NCI-H69 (cell line): ENCODE measurements around the gene SEMA3F.
A peak's percentile ranks its signal among the peaks of the same experiment; 100 is the strongest.

Experiments
- DNase-seq: peaks from one replicate; lab custom pipeline; 2025; lab: John Stamatoyannopoulos, UW

SEMA3F gene

DNA sequence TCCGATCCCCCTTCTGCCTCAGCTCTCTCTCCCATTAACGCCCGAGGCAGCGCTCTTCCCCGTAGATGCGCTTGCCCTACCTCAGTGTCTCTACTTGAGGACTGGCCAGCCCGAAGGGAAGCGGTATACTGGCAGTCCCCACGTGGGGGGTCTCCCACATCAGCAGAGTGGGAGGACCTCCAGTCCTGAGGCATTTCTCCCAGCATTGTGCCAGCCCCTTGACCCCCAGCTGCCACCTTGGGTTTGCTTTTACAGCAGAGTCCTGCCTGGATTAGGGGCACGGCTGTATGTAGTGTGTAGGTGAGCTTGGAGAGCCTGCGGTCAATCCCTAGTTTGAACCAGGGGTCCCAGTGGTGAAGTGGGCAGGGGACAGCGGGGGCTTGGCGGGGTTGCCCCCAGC, 767 bp downstream of the SEMA3F start:
- no peak for DNase-seq

DNA sequence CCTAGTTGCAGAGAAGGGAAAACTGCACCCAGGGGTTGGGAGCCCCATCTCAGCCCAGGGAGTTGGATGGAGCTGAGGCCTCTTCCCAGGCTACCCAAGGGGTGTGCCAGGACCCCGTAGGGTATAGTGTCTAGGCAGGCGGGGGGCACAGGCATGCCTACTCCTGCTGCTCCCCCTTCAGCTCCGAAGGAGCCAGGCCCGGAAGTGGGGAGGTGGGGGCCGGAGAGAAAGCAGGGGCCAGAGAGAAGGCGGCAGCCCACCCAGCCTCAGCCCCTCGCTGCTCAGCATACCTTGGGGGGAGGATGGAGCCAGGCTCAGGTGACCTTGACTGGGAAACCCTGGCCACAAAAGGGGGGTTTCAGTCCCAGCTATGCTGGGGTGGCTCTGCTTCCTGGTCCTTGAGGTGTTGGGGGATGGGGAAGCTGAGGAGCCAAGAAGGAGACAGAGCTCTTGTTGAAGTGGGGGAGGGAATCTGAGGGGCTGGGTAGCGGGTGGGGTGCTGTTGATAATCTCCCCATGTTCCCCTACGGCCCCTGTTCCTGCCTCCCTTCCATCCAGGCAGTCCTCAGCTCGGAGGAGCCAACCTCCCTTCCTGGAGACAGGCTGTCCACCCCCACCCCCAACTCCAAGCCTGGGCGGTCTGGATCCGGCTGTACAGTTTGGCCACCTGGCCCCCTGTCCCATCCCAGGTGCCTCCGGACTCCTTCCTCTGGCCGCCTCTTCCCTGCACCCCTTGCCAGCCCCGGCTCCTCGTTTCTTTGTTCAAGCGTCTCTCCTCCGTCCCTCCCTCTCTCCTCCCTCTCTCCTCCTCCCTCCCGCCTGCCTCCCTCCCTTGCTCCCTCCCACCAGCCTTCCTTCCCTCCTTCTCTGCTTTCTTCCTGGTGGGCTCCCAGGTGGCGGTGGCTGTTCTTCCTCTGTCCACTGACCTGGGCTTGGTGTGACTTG, 1.7 kb downstream of the SEMA3F start:
- DNase-seq, result peak; percentile 43

DNA sequence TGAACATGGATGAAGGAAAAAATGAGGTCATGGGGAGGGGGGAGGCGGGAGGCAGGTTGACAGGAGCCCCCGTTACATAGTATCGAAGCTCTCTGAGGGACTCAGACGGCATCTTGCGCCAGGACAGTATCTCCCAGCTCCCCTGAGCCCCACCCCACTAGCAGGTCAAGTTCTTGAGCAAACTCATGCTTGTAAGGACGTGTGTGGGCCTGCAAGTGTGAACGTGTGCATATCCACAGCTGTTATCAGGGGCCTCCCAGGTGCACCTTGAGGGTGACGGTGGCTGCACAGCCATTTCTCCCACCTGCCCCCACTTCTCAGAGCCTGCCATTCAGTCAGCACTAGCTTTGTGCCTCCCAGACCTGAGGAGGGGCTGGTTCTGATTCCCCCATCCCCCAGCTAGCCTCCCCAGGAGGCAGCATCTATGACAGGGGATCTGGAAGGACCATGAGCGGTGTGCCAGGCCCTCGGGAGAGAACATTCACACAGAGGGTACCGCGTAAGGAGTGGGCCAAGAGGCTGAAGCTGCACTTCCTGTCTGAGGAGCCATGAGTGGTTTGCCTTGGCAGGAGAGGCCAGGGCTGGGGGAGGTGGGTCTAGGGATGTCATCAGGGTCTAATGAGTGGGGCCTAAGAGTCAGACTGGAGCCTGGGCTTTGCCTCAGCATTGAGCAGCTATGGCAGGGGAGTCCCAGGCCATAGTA, 2.9 kb downstream of the SEMA3F start:
- peak; percentile 42 for DNase-seq

DNA sequence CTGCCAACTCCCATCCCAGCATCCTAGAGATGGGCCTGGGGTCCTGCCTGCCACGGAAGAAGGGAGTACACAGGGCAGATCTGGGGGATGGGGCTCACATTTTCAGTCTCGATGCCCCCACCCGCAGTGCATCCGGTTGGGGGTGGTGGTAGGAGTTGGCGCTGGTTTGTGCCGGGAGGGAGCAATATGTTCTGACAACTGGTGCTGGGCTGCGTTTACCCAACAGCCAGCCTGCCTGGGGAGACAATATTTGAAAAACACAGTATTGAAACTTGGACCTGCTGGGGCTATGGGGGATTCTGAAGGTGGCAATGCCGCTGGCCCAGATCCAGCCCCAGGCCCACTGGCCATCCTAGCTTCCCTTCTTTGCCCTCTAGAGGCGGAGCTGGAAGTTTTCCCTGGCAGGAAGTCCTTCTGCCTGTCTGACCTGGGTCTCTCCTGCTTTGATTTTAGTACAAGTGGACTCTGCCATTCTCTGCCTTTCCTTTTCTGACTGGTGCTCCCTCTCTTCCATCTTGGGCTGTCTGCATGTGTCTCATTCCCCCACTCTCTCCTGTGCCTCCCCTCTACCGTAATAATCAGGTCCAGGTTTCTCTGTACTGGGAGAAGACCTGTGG, 3.5 kb downstream of the SEMA3F start:
- peak; percentile 28 for DNase-seq

DNA sequence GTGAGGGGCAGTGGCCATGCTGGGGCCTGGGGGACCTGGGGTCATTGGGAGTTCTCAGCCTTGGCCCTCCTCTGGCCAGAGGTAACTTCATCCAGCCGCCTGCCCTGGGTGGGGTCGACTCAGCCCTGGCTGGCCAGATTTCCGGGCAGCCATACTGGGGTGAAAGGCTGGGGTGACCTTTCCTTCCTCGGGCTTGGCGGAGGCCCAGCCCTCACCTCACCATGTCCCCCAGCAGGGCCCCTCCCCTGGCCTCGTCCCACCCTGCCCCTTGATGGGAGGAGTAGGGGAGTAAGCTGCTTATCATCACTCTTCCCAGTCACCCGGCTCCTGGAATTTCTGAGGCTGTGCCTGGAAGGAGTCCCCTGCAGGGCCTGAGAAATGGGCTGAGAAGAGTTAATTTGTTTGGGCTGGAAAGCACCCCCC, 5.4 kb downstream of the SEMA3F start:
- no peak for DNase-seq

DNA sequence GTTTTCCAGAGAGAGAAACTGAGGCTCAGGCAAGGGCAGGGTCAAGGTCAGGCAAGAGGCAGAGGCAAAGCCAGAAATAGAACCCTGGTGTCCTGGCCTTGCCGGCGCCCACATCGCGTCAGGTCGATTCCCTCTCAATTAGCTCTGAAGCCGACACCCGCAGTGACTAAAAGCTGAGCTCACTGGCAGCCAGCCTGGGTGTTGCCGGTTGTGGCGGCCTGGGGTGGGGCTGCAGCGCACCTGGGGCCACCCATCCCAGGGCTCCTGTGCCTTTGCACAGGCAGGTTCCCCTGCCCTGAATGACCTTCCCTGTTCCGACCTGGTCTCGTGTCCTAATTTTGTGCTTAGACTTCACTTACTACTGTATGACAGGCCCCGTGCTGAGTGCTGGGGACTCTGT, 6.2 kb downstream of the SEMA3F start:
- peak; percentile 73 for DNase-seq

DNA sequence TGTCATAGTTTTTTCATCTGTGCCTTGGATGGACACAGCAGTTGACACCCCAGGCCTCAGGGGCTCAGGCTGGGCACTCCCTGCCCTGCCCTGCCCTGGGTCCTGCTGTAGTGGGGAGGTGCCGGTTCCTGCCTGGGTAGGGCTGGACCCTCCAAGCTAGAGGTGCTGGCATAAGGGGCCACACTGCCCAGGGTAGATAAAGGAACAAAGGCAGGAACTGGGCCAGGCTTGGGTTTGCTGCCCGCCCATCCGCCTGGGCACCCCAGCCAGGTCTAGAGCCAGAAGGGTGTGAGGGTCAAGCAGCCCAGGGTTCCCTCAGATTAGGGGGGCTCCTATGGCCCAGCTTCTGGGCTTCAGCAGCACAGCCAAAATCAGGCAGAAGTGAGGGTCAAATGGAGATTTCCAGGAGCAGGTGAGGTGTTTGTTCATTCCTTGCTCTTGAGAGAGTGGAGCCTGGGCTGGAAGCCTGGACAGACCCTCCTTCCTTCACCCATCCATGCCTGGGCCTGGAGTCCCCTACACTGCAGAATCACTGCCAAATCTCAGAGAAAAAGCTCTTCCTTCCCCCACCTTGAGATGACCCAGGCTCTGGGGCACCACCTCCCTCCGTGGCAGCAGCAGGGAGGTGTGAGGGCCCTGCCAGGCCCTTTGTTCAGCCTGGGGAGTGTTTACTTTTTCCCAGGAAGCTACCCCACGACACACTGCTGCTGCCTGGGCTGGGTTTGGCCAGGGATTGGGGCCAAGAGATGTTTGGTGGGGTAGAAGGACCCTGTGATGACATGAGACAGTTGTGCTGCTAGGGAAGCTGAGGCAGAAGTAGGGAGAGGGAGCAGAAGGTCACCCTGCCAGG, 7.1 kb downstream of the SEMA3F start:
- peak; percentile 46 for DNase-seq

DNA sequence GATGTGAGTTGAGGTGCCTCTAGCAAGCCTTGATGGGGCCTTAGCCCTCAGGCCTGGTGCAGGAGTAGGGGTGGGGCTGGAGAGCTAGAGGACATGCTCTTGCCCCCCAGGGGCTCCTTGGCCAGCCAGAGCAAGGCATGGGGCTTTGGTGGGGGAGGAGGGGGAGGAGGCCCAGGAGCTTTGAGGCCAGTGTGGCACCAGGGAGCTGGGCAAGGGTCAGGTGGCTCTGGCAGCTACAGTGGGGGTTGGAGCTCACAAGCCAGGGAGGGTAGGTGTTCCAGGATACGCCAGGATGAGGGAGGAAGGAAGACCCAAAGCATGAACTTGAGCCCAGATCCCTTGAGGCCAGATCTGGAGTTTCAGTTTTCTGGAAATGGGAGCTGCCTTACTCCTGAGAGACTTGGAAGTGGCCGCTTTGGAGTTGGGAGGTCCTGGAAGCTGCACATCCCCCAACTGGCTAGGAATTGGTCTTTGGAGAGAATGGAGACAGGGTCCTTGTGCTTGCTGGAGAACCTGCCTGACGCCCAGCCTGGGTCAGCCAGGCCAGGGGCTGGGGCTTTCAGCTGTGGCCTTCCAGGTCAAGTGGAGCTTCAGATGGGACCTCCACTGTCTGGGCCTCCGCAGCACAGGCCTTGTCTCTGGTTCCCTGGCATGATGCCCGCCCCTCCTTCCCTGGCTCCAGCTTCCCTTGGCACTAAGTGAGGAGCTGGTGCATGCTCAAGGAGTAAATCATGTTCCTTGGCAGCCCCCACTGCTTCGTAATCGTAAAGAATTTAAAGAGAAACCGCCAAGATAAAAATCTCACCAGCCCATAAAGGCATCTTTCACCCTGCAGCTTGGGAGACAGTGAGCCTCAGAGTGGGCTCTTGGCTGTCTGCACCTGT, 8.7 kb downstream of the SEMA3F start:
- no peak for DNase-seq

DNA sequence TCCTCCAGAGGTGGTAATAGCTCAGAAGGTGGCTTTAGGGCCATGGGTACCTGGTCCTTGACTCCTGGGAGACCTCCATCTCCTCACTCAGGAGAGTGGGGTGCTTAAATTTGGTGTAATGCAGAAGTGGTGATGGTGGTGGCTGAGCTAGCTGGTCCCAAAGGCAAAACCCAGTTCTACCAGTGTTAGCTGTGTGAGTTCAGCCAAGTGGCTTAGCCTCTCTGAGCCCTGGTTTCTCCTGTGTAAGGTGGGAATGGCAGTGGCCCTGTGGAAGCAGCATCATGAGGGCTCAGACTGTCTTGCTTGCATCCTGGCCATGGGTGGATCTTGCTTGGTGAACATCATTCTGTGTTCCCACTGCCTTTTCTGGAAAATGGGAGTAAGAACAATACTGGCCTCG, 9.4 kb downstream of the SEMA3F start:
- DNase-seq, result no peak

DNA sequence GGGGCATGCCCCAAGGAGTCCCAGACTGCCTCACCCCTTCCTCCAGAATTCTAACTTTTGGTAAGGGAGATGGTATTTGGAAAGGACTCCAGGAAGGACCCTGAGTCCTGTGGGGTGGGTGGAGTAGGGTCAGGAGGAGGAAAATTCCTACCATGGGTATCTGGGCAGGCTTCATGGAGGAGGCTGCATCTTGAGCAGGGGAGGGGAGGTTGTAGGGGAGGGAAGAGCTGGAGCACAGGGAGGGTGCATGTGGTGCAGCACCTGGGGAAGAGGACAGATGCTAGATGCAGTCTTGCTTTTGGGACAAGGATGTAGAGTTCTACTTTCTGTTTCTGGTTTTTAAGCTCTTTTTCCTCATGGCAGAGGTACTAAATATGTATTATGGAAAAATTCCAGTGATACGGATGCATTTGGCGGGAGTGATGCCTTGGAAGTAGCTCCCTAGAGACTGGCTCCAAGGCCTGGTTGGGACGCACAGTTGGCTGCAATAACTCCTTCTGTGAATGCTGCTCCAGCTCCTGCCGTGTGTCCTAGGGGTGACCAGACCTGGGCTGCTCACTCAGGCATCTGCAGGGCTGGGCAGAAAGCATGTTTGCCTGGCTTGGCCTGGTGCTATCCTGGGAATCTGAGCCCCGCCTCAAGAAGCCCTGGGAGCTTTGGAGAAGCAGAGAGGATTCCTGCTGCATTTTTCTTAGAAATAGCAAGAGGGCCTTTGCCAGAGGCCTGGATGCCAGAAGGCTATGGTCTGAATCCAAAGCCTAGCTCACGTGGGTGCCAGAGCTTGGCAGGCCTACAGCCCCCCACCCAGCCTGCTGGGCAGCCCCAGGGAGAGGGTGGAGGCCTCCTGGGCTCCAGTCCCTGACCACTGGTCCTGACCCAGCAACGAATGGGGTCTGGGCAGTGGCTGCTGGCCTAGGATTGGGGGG, 10.1 kb downstream of the SEMA3F start:
- peak; percentile 11 for DNase-seq

DNA sequence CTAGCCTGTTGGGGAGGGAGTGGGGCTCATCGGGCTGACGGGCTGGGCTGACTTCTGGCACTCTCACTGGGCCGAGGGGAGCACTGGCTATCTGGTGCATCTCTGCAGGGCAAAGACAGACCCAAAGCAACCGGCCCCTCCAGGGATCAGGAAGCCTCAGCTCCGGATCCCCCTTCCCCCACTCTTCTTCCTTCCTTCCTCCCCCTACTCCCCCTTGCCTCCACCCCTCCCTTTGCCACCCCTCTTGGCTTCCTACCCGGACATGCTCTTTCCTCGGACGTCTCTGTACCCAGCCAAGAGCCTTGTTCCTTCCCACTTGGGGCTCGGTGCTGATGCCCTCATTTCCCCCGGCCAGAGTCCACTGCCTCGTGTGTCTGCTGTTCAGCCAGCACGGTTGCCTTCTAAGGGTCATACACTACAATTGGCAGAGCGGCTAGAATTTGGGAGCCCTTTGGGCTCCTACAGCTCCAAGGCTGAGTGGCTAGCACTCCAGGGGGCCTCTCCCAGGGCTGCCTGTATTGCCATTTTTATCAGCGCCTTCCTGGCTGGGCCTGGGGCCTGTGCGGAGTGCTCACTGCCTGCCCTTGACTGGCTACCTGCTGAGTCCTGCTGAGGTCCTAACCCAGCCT, 10.9 kb downstream of the SEMA3F start:
- no peak for DNase-seq

DNA sequence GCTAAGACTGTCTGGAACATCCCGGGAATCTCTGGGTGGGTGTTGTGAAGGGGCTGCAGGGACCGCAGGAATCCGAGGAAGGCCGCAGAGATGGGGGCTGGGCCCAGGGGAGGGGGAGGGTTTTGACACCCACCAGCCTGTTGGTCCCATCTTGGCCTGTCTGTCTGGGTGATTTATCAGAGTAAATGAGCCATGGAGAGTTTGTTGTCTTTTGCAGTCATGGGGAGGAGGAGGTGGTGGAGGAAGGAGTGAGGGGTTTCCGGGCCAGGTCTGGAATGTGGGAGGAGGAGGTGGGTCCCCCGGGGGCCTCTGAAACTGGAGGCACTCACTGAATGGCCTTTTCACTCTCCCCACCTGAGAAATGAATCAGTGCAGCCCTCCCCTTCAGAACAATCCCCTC, 11.5 kb downstream of the SEMA3F start:
- DNase-seq, result peak; percentile 77

DNA sequence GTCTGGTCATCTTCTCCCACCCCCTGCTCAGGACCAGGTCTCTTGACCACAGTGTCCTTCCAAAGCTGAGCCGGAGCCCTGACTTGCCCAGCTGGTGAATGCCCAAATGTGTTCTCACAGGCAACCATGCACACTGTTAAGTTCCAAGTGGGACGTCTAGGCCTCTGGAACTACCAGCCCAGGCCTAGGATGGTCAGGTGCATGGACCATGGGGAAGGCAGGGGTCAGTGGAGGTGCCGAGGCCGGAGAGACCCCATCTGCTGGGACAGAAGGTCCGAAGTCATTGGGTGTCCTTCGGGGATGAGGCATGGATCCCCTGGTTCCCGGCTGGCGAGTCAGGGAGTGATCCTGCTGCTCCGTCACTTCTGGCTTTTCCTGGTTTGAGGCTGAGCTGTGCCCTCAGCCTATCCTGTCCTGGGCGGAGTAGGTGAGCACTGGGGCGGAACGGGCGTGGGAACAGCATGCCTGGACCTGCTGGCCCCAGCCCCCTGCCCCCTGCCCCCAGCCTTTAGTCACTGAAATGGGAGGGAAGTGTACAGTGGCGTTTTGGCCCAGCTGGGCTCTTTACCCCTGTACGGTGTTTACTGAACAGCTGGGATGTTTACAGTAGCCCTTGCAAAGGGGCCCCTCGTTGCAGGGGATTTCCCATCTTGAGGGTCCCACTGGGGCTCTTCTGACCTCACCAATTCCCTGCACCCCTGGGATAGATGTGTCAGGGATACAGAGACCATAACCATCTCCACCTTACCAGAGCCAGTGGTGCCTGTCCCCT, 12.1 kb downstream of the SEMA3F start:
- DNase-seq, result peak; percentile 82

DNA sequence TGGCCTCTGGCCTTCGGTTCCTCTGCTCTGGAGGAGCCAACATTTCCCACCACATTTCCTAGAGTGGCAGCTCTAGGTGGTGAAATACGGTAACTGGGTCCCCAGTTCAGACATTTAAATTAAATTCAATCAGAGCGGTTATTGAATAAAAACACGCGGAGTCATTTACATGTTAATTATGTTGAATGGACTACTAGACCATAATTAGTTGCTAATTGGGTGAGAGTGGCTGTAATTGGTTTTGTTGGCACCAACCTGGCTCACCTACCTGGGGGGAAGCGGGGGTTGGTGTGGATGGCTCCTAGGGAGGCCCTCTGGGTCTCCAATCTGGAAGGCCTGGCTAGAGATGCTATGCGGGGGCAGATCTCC, 12.7 kb downstream of the SEMA3F start:
- peak; percentile 93 for DNase-seq

DNA sequence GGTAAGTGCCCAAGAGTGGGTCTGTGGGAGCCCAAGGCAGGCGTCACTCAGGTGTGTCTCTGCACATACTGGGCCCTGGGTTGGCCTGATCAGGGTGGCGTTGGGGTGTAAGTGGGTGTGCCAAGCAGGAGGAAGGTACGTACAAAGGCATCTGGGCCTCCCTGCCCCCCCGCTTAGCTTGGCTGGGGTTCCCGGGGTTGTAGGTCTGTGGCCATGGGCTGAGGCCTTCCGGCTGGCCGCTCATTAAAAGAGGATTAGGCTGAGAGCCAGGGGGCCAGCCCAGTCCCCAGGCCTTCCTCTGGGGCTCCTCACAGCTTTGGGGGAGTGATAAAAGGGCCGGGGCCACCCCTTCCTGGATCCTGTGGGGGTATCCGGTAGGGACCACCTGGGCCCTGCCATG, 13.3 kb downstream of the SEMA3F start:
- DNase-seq, result no peak

DNA sequence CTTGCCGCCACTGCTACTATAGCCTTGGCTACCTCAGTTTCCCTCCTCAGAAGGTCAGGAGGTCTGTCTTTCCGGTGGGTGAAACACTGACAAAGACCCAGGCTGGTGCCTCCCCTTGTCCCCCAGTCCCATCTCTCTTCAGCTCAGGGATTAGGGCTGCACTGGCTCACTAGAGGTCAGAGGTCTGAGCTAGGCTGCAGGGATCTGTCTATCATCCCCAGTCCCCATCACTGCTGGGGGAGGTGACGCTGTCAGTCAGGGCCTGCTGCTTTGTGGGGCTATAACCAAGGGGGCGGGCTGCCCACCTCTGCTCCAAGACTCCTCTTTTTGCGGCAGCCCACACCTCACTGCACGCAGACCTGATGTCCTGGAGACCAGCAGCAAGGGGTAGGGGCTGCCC, 13.7 kb downstream of the SEMA3F start:
- no peak for DNase-seq

DNA sequence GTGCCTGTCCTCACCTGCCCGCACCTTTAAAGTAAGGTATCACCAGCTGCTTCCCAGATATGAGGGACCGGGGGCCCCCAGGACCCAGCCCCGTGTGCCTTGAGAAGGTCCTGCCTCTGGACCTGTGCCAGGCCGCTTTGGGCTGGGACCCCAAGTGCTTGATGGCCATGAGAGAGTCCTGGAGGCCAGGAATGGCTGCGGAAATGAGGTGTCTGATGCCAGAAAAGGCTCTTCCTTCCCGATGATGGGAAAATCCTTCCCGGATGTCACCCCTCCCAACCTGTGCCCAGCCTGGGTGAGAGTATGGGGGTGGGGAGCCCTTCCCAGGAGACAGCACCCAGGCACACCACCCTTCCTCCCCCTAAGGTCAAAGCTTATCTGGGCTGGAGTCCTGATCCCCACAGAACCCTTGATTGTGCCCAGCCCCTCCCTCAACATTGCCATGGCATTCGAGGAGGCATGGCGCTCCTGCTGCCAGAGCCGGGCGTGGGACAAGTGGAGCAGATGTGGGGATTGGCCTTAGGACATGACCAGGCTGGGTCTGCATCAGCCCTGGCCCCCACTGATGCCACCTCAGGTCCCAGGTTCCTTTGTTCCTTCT, 14.2 kb downstream of the SEMA3F start:
- DNase-seq, result no peak

DNA sequence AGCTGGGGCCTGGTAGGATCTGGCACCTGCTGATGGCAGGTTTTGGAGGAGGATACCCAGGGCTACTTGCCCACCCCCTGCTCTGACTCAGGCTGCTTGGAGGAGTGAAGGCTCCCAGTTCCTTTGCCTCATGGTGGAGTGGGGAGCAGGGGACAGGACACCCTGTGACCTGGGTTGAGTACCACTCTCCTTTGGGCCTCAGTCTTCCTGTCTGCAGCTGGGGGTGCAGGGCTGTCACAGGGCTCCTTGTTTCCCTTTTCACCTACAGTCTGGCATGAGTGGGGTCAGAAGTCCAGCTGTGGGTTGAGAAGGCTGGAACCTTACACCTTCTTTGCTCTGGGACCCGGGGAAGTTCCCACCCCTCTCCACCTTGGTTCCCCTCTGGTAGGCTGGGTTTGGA, 14.7 kb downstream of the SEMA3F start:
- DNase-seq, result no peak
